ENCODE results near the gene ZSWIM1. TPM values are rescaled to one million over a fixed set of nuclear protein-coding genes. Genes with fewer than 3 reads are reported as not detected.

ZSWIM1 gene
- total and polyA plus RNA-seq, 10 of the 15 experiments (the other 5 are each of a cell fraction or from before 2014, with no cell fraction given), result 2.4 to 16.0 (median 9.8) TPM

- TF ChIP-seq HDAC6 (IDR thresholded peaks at IDR 0.05; ENCODE audit: unreplicated experiment), result no peak
- no peak for TF ChIP-seq FOXM1 (IDR thresholded peaks at IDR 0.05; ENCODE audit: low read depth, low read length)
- no peak for TF ChIP-seq FOXK2 (IDR thresholded peaks at IDR 0.05)
- TF ChIP-seq, protein P1, sequence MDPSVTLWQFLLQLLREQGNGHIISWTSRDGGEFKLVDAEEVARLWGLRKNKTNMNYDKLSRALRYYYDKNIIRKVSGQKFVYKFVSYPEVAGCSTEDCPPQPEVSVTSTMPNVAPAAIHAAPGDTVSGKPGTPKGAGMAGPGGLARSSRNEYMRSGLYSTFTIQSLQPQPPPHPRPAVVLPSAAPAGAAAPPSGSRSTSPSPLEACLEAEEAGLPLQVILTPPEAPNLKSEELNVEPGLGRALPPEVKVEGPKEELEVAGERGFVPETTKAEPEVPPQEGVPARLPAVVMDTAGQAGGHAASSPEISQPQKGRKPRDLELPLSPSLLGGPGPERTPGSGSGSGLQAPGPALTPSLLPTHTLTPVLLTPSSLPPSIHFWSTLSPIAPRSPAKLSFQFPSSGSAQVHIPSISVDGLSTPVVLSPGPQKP (IDR thresholded peaks at IDR 0.05; ENCODE audit: low read depth, low read length), result no peak
- TF ChIP-seq RAD21 (IDR thresholded peaks at IDR 0.05; ENCODE audit: insufficient read depth, low read depth, low read length), result no peak
- TF ChIP-seq NFYB (IDR thresholded peaks at IDR 0.05; ENCODE audit: insufficient read depth, low read depth, low read length), result no peak
Observed at GRCh38 chr20:45866454-45866853, 14.6 kb upstream of the ZSWIM1 start (continued).

- ChIA-PET CTCF (interaction anchor here (0.7 to 1.4 kb wide), 2 partner anchors 14 to 60 kb away, joined by 3 to 4 read pairs; partner anchors contain the start of gene ZSWIM1), POLR2A (no interaction called here), SMC1A (ENCODE audit: uncharacterized antibody, unreplicated experiment) (interaction anchor here (0.6 to 1.4 kb wide), 4 partner anchors 9 to 1638 kb away, joined by 3 to 5 read pairs (median 3); no protein-coding TSS in a partner anchor), RAD21 (ENCODE audit: unreplicated experiment) (no interaction called here)
- H3K79me2 ChIP-seq (ENCODE audit: control insufficient read depth, insufficient read depth, low read length), result no peaks in the 10 kb centered on the region
- TF ChIP-seq SIX5 (IDR thresholded peaks at IDR 0.05; ENCODE audit: low read depth, low read length, severe bottlenecking) (no peak), BRCA1 (IDR thresholded peaks at IDR 0.05; ENCODE audit: low read depth, low read length) (no peak), ASH2L (IDR thresholded peaks at IDR 0.05; ENCODE audit: borderline replicate concordance, low read depth) (no peak), FOXK2 (IDR thresholded peaks at IDR 0.05) (no peak)
- TF ChIP-seq, protein P2, sequence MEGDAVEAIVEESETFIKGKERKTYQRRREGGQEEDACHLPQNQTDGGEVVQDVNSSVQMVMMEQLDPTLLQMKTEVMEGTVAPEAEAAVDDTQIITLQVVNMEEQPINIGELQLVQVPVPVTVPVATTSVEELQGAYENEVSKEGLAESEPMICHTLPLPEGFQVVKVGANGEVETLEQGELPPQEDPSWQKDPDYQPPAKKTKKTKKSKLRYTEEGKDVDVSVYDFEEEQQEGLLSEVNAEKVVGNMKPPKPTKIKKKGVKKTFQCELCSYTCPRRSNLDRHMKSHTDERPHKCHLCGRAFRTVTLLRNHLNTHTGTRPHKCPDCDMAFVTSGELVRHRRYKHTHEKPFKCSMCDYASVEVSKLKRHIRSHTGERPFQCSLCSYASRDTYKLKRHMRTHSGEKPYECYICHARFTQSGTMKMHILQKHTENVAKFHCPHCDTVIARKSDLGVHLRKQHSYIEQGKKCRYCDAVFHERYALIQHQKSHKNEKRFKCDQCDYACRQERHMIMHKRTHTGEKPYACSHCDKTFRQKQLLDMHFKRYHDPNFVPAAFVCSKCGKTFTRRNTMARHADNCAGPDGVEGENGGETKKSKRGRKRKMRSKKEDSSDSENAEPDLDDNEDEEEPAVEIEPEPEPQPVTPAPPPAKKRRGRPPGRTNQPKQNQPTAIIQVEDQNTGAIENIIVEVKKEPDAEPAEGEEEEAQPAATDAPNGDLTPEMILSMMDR (IDR thresholded peaks at IDR 0.05 in 2 of 3, conservative IDR thresholded peaks at IDR 0.05 in 1 of 3; ENCODE audit: control insufficient read depth in 2 of 3, extremely low read depth in 1 of 3, insufficient read depth in 1 of 3, low read depth in 3 of 3, low read length in 3 of 3), result no peak
- intact Hi-C loops (cut with micrococcal nuclease; ENCODE audit: unreplicated experiment), result no loop called here
- no peaks in the 10 kb centered on the region for H3K4me1 ChIP-seq (ENCODE audit: control insufficient read depth, insufficient read depth, low read length)
- 99% methylated on average over 6 of the region's 6 CpGs for WGBS (ENCODE audit: insufficient coverage, insufficient replicate concordance, low lambda C conversion rate, missing lambda C conversion rate)
- no peak overlapping the region for H3K27ac ChIP-seq (ENCODE audit: control insufficient read depth, insufficient read depth)
- no peak overlapping the region for H3K4me3 ChIP-seq
- DNase-seq (ENCODE audit: low read depth, low spot score) (no peak), ATAC-seq (no peak), FAIRE-seq (no peak)
- no peaks in the 10 kb centered on the region for H3K27me3 ChIP-seq (replicated peaks in 1 of 2; ENCODE audit: control insufficient read depth in 2 of 2, insufficient read depth in 2 of 2, low read length in 1 of 2)
- BruUV-seq (replicated peaks), result no TSS peak
- no peak overlapping the region for H2AFZ ChIP-seq (ENCODE audit: control insufficient read depth, low read depth, low read length)
- no peak overlapping the region for H3K4me2 ChIP-seq (ENCODE audit: control insufficient read depth, insufficient read depth)
- no peak overlapping the region for H3K9ac ChIP-seq (ENCODE audit: control insufficient read depth, insufficient read depth, low read length)
- H3K36me3 ChIP-seq (ENCODE audit: control insufficient read depth in 2 of 2, insufficient read depth in 2 of 2, low read length in 1 of 2), result no peaks in the 10 kb centered on the region
- in situ Hi-C loops (cut with MboI), result no loop called here
- no peaks in the 10 kb centered on the region for H4K20me1 ChIP-seq (ENCODE audit: control insufficient read depth, insufficient read depth)
- no peaks in the 10 kb centered on the region for H3K9me3 ChIP-seq (replicated peaks; ENCODE audit: control insufficient read depth, insufficient read depth, low read length)
Observed at GRCh38 chr20:45867136-45867818, 13.8 kb upstream of the ZSWIM1 start.

All from GM12878 (cell line).